Stimulated activated naive CD8-positive, alpha-beta T cell treated with anti-CD3 and anti-CD28 coated beads, Interleukin-15, Interleukin-2, amounts not matched to agents 100 U/mL and 50 U/mL, for 24 hours (primary cell): ENCODE measurements around the gene THOC7.

ENCODE experiments used
- ATAC-seq: fragments of 150-1000 bp; cut with Tn5 transposase; one replicate; pipeline ENCODE4 v1.10.0; 2021
- DNase-seq: peaks from one replicate; pipeline ENCODE4 v3.0.0; 2021

THOC7 gene

DNA sequence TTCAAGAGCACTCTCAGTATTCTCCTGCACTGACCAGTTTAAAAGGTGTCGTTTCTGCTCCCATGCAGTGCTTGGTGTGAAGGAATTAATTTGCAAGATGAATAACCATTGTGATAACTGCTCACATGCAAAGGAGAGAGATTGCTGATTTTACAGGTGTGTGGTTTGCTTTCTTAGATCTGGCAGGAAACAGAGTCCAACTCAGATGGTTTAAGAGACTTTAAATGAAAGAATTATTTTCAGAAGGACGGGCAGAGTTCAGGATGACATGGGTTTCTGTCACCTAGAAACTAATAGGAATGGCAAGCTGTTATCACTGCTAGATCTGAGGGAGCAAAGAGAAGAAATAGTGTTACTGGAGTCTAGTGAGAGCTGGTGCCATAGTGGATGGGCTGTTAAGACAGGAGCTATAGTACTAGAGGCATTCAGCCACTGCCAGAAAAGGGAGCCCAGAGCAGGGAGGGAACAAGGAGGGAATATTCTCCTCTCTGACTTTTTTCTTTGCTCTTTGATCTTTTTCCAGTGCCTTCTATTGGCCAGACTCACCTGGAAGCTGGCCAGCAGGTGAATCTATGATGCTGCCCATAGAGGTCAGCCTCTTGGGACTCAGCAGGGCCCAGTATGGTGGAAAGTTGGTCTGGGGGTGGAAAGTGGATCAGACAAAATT lies 14.9 kb upstream of the THOC7 start:
- DNase-seq = no peak
- no peak for ATAC-seq

DNA sequence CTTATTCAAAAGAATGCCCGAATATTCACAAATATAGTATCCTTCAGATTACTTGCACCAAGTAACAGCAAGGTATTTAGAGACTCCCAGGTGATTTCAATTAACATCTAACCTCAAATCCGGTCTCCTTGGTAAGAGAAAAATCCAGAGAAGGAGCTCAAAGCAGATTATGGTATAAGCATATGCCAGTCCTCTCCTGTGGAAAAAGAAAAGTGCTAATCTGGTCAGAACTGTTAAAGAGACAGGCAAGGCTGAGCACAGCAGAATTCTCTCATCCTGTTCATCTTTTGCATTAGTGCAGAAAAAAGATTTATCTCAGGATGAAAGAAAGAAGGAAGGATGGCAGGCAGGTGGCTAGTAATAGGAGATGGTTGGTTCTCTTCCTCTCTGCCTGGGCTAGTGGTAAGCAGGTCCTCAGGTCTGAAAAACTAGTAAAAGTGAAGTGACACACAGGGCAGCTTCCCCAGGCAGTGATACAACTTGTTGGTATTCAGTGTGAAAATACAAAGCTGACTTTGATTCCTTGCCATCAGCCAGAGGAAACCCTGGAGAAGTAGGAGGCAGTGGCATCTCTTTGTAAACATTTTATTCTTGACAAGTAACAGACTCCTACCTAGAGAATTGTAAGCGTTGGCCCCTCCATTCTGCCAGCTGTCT lies 14.3 kb upstream of the THOC7 start:
- ATAC-seq = no peak
- DNase-seq = no peak

DNA sequence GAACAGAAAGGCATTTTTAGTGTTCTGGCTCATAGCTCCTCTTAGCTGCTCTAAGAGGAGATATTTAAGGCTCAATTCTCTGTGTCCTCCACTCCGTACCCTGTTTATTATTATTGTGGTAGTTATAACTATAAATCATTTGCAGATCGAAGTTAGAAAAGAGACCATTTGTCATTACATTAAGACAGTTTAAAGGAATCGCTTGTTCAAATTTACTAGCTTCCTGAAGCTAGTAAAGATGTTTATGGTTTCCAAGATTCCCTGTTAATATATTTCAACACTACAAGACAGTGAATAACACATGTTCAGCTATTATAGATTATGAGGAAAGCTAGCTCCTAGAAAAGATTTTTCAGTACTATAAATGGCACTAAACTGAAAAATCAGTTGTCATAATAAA lies 12.7 kb upstream of the THOC7 start:
- no peak for DNase-seq
- no peak for ATAC-seq

DNA sequence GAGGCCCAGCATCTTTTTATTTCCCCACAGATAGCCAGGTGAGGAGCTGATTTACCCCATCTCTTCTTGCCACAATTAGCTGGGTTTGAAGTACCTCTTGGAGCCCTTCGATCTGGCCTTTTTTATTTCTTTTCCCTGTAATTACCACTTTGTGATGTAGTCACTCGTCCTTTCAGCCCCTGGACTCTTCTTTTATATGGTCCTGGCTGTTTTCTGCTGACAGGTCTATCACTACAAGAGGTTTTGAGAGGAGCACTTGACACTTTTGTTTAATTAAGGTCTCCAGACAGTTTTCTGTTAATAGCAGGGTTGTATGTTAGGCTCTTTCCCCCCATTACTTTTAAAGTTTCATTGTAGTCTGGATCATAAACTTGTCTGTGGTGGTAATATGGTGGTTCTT lies 11.9 kb upstream of the THOC7 start:
- DNase-seq (no peak), ATAC-seq (no peak)

DNA sequence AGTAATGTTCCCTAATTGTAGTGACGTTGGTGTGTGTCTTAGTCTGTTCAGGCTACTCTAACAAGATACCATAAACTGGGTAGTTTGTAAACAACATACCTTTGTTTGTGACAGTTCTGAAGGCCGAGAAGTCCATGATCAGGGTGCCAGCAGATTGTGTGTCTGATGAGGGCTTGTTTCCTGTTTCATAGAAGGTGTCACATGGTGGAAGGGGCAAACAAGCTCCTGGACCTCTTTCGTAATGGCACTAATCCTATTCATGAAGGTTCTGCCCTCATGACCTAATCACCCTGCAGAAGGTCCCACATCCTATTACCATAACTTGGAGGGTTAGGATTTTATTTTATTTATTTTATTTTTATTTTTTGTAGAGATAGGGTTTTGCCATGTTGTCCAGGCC lies 11.2 kb upstream of the THOC7 start:
- no peak for ATAC-seq
- DNase-seq = no peak

DNA sequence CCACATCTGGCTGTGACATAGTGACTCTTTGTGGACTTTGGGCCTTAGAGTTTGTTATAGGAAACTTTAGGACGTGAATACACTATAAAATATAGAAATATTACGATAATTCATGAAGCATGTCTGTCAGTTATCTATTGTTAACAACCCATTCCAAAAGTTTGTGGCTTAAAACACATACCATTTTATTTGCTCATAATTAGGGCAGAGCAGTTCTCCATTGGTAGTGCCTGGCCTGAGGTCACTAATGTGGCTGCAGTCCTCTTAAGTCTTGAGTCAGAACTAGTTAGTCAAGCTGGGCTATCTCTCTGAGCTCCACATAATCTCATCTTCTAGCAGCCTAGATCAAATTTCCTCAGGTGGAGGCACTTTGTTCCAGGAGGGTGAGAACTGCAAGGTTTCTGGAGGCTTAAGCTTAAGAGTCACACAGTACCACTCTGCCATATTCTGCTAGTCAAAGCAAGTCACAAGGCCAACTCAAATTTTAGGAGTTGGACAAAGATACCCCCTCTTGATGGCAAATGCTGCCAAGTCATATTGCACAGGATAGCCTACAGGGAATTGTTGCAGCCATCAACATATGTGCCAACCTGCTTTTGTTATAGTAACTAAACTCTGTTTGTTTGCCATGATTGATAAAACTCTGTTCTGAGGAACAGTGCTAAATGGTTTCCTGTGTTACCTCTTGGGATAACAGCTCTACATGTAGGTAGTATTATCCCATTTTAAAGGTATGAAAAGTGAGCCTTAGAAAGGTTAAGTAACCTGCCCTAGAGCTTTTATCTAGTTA lies 8.7 kb upstream of the THOC7 start:
- ATAC-seq = no peak
- no peak for DNase-seq

DNA sequence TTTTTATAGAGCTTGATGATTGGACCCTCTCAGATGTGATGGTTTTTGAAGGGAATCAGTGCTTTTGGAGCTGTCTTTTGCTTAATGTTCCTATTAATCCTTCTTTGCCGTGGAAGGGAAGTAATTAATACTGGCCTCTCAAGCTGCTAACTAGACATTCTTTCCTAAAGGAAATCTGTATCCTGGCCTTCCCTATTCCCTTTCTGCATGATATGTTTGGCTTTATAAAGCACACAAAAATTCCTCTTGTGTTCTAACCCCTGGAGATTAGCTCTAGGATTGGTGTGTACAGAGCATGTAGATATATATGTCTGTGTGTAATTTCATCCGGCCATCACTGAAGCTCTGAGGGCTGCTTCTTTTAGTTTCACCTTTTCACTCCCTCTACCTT lies 7.0 kb upstream of the THOC7 start:
- ATAC-seq (no peak), DNase-seq (no peak)

DNA sequence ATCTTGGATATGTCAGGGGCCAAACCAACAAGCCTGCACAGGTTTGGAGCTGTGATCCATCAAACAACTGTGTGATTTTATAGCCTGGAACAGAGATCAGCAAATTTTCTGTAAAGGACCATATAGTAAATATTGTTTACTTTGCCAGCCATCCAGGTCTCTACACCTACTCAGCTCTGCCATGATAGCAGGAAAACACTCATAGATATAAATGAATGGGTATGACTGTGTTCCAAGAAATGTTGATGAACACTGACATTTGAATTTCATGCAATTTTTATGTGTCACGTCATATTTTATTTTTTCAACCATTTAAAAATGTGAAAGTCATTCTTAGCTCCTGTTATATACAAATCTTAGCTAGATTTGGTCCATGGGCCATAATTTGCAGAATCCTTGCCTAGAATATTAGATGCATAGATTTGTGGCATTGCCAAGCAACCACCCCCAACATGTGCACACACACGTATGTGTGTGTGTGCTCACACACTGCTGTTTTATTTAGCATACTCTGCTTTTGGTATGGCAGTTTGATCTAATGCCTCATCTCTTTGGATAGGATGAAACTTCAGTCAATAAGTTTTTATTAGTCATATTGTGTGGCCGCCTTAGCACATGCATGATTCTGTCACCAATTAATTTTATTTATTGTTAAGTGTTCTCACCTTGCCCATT lies 6.5 kb upstream of the THOC7 start:
- ATAC-seq (no peak), DNase-seq (no peak)

DNA sequence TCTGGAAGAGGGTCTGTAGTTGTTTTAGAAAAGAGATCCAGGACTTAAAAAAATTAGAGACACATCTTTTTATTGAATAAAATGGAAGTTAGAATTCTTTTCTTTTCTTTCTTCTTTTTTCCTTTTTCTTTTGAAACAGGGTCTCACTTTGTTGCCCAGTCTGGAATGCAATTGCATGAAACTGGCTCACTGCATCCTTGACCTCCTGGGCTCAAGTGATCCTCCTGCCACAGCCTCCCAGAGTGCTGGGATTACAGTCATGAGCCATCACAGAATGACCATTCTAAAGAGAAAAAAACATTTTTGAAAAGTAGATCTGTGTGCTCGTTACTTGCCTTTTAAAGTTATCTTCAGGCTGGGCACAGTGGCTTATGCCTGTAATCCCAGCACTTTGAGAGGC lies 3.6 kb upstream of the THOC7 start:
- ATAC-seq (no peak), DNase-seq (no peak)

DNA sequence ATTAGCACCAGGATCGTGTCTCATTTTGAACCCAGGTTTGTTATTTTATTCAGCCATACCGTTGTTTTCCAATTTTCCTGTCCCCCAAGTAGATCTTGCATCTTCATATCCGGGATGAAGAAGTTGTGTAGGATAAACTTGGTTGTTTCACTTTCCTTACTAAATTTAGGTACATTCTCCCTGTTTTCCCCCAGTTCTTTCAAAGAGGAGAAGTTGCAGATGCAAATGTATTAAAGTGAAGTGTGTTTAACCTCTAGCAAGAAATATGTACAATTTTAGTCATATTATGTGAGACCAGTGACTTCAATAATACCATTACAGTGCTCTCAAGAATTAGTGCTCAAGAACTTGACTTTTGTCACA lies 1.3 kb upstream of the THOC7 start:
- DNase-seq (no peak), ATAC-seq (no peak)

DNA sequence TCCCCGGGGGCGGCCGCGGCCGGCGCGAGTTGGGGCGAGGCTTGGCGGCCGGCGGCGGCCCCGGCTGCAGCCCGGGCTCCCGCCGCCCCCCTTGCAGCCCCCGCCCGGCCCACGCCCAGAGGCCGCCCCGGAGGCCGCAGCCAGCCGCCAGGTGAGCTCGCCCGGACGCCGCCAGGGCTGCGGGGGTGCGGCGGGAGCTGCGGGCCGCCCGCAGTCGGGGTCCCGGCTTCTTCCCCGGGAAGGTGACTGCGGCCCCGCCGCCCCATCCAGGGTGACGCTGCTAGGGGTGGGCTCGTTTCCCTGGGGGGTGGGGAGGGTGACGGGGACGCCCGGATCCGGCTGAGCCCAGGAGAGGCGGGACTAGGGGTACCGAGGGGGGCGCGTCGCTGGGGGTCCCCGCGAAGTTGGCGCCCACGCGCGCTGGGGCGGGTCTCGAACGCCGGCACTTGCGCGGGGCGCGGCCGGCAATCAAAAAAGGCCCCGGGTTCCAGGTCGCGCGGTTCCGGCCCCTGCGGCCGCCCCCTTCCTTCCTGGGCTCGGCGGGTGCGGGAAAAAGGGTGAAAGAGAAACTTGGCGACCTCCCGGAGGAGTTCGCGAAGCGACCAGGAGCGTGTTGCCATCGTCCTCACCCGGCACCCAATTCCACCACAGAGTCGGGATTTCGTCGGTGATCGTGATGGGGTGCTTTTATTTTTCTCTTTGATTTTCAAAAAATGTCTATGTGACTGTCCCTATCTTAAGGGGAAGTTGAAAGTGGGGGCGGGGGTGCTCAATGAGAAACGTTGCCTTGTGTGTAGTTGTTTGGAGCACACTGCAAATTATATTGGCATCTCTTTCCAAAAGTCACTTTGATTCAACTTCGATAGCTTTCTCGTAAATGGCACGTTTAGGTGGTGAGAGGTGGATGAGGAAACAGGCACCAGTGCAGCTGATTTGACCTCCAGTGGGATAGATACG lies 681 bp upstream of the THOC7 start:
- DNase-seq (peak; percentile 68), ATAC-seq (peak; percentile 69)

DNA sequence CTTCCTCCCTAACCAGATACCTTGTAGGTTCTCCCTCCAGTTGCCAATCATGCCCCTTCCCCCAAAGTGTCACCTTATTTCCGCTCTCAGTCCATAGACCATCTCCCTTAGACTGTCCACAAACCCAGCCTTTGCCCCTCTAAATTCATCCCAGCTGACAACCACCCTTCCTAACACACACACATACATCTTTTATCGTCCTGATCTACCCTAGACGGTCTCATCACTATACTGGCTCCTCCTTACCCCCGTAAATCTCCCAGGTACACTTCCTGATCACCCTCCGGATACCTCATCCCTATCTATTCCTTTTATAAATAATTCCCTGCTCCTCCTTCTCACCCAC lies 828 bp downstream of the THOC7 start:
- ATAC-seq = no peak

DNA sequence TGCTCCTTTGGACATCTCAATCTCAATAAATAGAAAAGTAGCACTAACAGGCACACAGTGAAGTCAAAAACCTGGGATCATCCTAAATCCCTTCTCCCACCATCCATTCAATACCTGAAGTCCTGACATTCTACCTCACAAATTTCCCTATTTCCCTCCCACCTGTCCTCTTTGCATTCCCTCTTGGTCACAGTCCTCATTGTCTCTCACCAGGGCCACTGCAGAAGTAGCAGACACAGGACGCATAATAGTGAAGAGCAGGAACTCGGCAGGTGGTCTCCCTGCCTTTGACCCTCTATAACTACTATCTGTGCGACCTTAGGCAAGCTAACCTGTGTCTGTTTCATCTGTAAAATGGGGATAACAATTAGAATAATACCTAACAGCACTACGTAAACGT lies 2.3 kb downstream of the THOC7 start:
- no peak for DNase-seq
- no peak for ATAC-seq

More for the DNA sequence above, 828 bp downstream of the THOC7 start:
- DNase-seq = no peak

DNA sequence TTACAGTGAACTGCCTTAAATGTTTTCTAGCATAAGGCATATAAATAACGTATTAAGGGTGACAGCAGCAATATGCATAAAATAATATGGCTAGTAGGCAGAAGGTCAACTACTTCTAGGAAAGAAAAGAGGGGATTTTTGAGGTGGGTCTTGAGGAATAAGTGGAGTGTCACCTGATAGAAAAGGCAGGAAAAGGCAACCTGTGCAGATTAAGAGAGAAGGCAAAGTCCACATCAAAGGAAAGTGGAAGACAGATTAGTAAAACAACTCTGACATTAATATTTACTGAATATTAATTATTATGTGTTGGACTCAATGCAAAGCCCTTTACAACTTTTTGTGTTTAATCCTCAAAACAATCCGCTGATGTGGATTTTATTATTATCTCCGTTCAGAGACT lies 2.8 kb downstream of the THOC7 start:
- DNase-seq (no peak), ATAC-seq (no peak)

DNA sequence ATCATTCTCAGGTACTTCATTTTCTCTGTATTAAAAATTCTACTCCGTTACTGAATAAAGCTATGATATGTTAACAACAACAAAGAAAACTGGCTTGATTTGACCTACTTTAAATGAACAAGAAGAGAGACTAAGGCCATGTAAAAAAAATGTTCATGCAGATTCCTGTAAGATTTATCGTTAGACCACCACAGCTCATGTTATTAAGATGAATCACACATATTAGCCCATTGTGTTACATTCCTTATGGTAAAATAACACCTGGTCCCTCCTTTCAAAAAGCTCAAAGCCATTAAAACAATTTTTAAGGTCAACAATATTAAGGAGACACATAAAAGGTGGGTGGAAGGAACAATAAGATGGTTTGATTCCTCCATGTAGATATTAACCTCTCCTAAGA lies 6.3 kb downstream of the THOC7 start:
- DNase-seq (no peak), ATAC-seq (no peak)

DNA sequence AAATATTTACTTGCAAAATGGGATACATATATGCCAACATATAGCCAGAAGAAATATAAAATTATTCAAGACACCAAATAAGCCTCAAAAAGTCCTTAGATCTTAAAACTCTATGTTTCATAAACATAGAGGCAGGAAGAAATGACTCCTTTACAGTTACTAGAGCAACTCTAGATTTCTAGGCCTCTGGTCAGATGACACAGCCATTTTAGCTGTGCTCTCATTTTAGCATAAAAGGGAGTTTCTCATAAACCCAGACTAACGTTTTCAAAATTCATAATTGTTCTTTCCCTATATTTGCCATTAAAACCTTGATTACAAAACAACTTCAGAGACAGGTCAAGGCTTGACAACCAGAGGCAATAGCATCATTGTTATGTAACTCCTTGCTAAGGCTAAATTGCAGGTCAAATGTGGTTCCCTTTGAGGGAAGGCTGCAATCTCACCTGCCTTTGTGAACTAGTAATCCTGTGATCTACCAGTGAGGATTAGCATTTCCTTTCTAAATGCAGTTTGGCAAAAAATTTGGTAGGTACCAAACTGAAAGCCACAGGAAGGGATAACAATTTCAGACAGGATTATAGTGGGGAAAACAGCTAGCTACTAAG lies 8.2 kb downstream of the THOC7 start:
- DNase-seq (no peak), ATAC-seq (no peak)

DNA sequence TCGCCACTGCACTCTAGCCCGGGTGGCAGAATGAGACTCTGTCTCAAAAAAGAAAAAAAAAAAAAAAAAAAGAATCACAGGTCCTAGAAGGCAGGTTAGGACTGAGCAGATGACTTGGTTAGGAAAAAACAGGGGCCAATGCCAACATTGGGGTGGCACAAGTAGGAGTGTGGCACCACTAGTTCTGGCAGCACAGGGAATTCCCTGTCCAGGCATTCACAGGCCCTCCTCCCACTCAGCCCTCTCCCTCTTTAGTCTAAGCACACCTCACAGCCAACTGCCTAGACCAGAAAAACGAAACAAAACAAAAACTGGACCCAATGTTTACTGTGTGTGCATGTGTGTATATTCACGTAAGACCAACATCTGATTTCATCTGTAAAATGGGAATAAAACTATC lies 10.5 kb downstream of the THOC7 start:
- no peak for ATAC-seq

DNA sequence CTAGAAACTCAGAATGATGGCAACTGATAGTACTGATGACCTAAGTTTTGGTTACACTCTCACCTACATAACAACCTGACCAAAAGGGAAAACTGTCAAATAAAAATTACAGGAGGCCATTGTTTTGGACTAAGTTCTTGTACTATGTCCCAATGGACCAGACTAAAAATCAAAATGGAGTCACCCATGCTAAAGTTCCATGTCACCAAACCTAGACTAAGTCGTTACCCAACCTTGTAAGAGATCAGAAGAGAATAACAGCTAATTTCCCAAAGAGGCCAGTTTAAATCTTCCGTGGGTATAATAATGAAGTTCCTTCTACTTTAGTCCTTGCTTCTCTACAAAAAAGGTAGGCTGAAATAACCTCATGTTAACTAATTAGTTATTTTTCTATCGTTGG lies 12.3 kb downstream of the THOC7 start:
- no peak for ATAC-seq
- DNase-seq = no peak

More for the DNA sequence above, 10.5 kb downstream of the THOC7 start:
- DNase-seq = no peak

DNA sequence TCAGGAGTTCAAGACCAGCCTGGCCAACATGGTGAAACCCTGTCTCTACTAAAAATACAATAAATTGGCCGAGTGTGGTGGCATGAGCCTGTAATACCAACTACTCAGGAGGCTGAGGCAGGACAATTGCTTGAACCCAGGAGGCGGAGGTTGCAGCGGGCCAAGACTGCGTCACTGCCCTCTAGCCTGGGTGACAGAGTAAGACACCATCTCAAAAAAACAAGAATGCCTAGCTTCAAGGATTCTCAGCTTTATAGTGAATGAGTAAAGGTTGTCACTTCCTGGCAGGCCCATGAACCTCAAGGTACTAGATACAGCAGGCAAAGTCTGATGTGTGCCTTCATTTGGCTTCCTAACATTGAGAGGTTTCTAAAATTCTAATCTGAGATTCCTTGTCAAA lies 14.4 kb downstream of the THOC7 start:
- DNase-seq (no peak), ATAC-seq (no peak)

DNA sequence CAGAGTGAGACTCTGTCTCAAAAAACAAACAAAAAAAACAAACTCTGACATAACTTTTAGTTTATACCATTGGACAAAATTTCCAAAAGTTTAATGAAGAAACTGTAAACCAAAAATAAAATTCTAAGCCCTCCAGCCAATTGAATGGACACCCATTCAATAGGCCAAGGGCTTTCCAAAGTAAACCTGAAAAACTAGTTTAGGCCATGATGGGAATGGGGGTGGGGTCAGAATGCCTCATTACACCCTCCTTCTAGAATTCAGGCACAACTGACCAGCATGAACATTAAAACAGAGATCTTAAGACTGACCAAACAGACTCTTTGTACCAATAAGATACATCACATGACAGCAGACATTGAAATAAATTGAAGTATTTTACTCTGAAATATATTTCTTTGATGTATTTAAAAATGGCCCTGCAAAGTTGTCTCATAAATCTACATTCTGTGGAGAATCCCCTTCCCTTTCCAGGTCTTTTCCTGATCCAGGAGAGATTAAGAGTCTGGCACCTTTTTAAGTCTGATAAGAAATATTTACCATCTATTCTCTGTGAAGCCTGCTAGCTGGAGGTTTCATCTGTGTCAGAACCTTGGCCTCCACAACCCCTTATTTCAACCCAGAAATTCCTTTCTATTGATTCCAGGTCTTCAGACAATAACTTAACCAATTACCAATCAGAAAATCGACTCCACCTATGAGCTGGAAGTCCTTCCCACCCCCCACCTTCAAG lies 15.7 kb downstream of the THOC7 start:
- DNase-seq (no peak), ATAC-seq (no peak)

DNA sequence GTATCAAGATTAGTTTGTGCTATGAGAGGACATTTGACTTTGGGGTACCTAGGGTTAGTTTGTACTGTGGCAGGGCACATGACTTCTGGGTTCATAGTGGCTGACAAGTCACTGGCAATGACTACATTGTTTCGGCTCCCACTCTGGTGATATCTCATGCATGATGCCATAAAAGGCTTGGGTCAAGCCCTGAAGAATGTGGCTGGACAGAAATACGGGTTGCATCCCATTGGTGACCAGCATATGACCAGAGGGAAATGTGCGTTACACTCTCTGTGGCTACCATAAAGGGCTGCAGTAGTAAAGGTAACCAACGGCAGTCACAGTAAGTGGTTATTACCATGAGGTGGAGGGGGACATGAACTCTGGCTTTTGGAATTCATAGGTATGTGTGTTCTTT lies 18.4 kb downstream of the THOC7 start:
- ATAC-seq (no peak), DNase-seq (no peak)
